ENCODE measurements around the gene TUFT1. TPM values are rescaled to one million over a fixed set of nuclear protein-coding genes. Genes with fewer than 3 reads are reported as not detected.

Gene TUFT1
- total and polyA plus RNA-seq, 2 of the 8 experiments (the other 6 are each of a cell fraction or from before 2014, with no cell fraction given), result 7.3 to 10.4 TPM

- TF ChIP-seq BCL11A (IDR thresholded peaks at IDR 0.05; ENCODE audit: low read depth in 2 of 2, low read length in 2 of 2) (no peak), RXRA (IDR thresholded peaks at IDR 0.05; ENCODE audit: insufficient read depth, low read depth, low read length) (no peak), CHD7 (IDR thresholded peaks at IDR 0.05; ENCODE audit: insufficient replicate concordance, low read length) (no peak), RAD21 (IDR thresholded peaks at IDR 0.05 in 1 of 2, conservative IDR thresholded peaks at IDR 0.05 in 1 of 2; ENCODE audit: low read depth in 2 of 2, low read length in 2 of 2) (no peak), TBP (IDR thresholded peaks at IDR 0.05; ENCODE audit: low read depth, low read length) (no peak)
Measured at GRCh38 chr1:151509350-151510019, 30.6 kb upstream of the TUFT1 start (continued).
